HepG2 (cell line): Measurements from ENCODE around the gene ATP6V0A1. TPM values are rescaled to one million over a fixed set of nuclear protein-coding genes. Genes with fewer than 3 reads are reported as not detected.
A peak's percentile ranks its signal among the peaks of the same experiment; 100 is the strongest.

Source experiments
- BCLAF1 ChIP-seq: fragments of 450-650 bp; IDR thresholded peaks from 2 replicates; pipeline ENCODE4 v1.6.1; 2017; ENCODE audit warnings: mild to moderate bottlenecking
- BHLHE40 ChIP-seq: IDR thresholded peaks from 2 replicates; pipeline ENCODE4 v1.6.1; 2011; ENCODE audit warnings: low read length, improper control_type of control experiment
- CEBPG ChIP-seq: IDR thresholded peaks from 2 replicates; pipeline ENCODE4 v1.6.1; 2016
- DMTF1 ChIP-seq: sonication (generic); formaldehyde crosslinking; IDR thresholded peaks from 2 replicates; pipeline ENCODE4 v1.4.0; 2020; ENCODE audit warnings: mild to moderate bottlenecking, missing genetic modification reagents
- ETV6 ChIP-seq: sonication (generic); formaldehyde crosslinking; conservative IDR thresholded peaks from 2 replicates; pipeline ENCODE4 v1.4.0; 2020; ENCODE audit warnings: missing genetic modification reagents
- IRF2 ChIP-seq: IDR thresholded peaks from 2 replicates; pipeline ENCODE4 v1.6.1; 2018; ENCODE audit warnings: missing genetic modification reagents, missing compliant biosample characterization
- NCOR1 ChIP-seq: fragments of 200-600 bp; sonication (generic); IDR thresholded peaks from 2 replicates; pipeline ENCODE4 v1.7.0; 2017; ENCODE audit warnings: antibody characterized with exemption, low read length, borderline replicate concordance
- ONECUT2 ChIP-seq: sonication (generic); formaldehyde crosslinking; IDR thresholded peaks from 2 replicates; pipeline ENCODE4 v1.4.0; 2020; ENCODE audit warnings: missing genetic modification reagents
- REXO4 ChIP-seq: sonication (generic); formaldehyde crosslinking; IDR thresholded peaks from 2 replicates; pipeline ENCODE4 v1.8.0; 2022; ENCODE audit warnings: missing genetic modification reagents, mild to moderate bottlenecking, borderline replicate concordance
- SOX6 ChIP-seq, 2 experiments: fragments of 450-650 bp in 1 of 2; sonication (generic) in 1 of 2; formaldehyde crosslinking in 1 of 2; IDR thresholded peaks; 2 replicates each; pipeline versions ENCODE4 v1.4.0 to v1.6.1; 2017 to 2020; ENCODE audit warnings: antibody characterized with exemption in 1 of 2, mild to moderate bottlenecking in 1 of 2, missing genetic modification reagents in 1 of 2
- SRY ChIP-seq: sonication (generic); formaldehyde crosslinking; IDR thresholded peaks from 2 replicates; pipeline ENCODE4 v1.8.0; 2022; ENCODE audit warnings: mild to moderate bottlenecking, missing genetic modification reagents
- ZBTB26 ChIP-seq: IDR thresholded peaks from 2 replicates; pipeline ENCODE4 v1.6.1; 2016; ENCODE audit warnings: missing compliant biosample characterization, missing genetic modification reagents, borderline replicate concordance
- ZFP91 ChIP-seq: sonication (generic); formaldehyde crosslinking; IDR thresholded peaks from 2 replicates; pipeline ENCODE4 v1.9.0; 2022; ENCODE audit warnings: missing genetic modification reagents, mild to moderate bottlenecking, borderline replicate concordance
- ZIK1 ChIP-seq: sonication (generic); formaldehyde crosslinking; IDR thresholded peaks from 2 replicates; pipeline ENCODE4 v1.5.0; 2020; ENCODE audit warnings: mild to moderate bottlenecking, low read depth, missing genetic modification reagents, borderline replicate concordance
- ZNF12 ChIP-seq: sonication (generic); formaldehyde crosslinking; IDR thresholded peaks from 2 replicates; pipeline ENCODE4 v1.5.0; 2020; ENCODE audit warnings: missing genetic modification reagents
- ZNF136 ChIP-seq: sonication (generic); formaldehyde crosslinking; IDR thresholded peaks from 2 replicates; pipeline ENCODE4 v1.8.1; 2022; ENCODE audit warnings: low read depth, mild to moderate bottlenecking, moderate library complexity, missing genetic modification reagents
- ZNF34 ChIP-seq: sonication (generic); formaldehyde crosslinking; IDR thresholded peaks from 2 replicates; pipeline ENCODE4 v1.4.0; 2020; ENCODE audit warnings: mild to moderate bottlenecking, missing genetic modification reagents, borderline replicate concordance
- ZNF343 ChIP-seq: sonication (generic); formaldehyde crosslinking; IDR thresholded peaks from 2 replicates; pipeline ENCODE4 v1.4.0; 2020; ENCODE audit warnings: mild to moderate bottlenecking, missing genetic modification reagents
- ZNF501 ChIP-seq: sonication (generic); formaldehyde crosslinking; IDR thresholded peaks from 2 replicates; pipeline ENCODE4 v1.5.1; 2020; ENCODE audit warnings: mild to moderate bottlenecking, moderate library complexity, missing genetic modification reagents
- ZNF569 ChIP-seq: sonication (generic); formaldehyde crosslinking; IDR thresholded peaks from 2 replicates; pipeline ENCODE4 v1.5.0; 2020; ENCODE audit warnings: mild to moderate bottlenecking, missing genetic modification reagents, moderate library complexity, borderline replicate concordance
- polyA plus RNA-seq, 8 experiments: library from polyadenylated mRNA; depleted of rRNA in 3 of 8; stranded (reverse) in 7 of 8; unstranded in 1 of 8; fragments of >200 nt; fragmentation: Illumina TruSeq in 4 of 8; extraction: Trizol in 4 of 8; gene quantifications; 2 replicates each; pipeline versions ENCODE4 v1.2.1 to v1.2.3, GENCODE V29; 2011 to 2016; ENCODE audit warnings: low read depth in 4 of 8, missing spikeins in 1 of 8, mixed read lengths in 1 of 8; ENCODE audit not compliant: insufficient read depth in 1 of 8
- total RNA-seq, 5 experiments: library from RNA; depleted of rRNA; stranded (reverse); fragments of >200 nt; fragmentation: Illumina TruSeq; extraction: Trizol; gene quantifications; 2 replicates each; pipeline ENCODE4 v1.2.3, GENCODE V29; 2016; ENCODE audit warnings: low read depth in 1 of 5

ATP6V0A1 gene
- total and polyA plus RNA-seq, 2 of the 13 experiments (the other 11 are each of a cell fraction or from before 2014, with no cell fraction given), result 27.9 to 54.1 TPM

GRCh38 chr17:42541041-42541833, 82.6 kb downstream of the ATP6V0A1 start (continued):
- TF ChIP-seq ZFP91 (CRISPR knock-in tag), result peak; percentile 32; the same call in 1 of the 2 replicates
- peak; percentile 74 for TF ChIP-seq ZNF501
- no peak for TF ChIP-seq DMTF1 (CRISPR knock-in tag)
- peak; percentile 51 for TF ChIP-seq CEBPG (CRISPR knock-in tag)
- peak; percentile 37; the same call in 1 of the 2 replicates for TF ChIP-seq ZNF136 (CRISPR knock-in tag)
- TF ChIP-seq SRY (CRISPR knock-in tag), result peak; percentile 97; the same call in 1 of the 2 replicates
- peak; percentile 38; the same call in 1 of the 2 replicates for TF ChIP-seq NCOR1
- 0 out of 2 replicates have a peak, but pooled peaks have one; percentile 55 for TF ChIP-seq ZNF12
- peak; percentile 66; the same call in 1 of the 2 replicates for TF ChIP-seq ZBTB26 (CRISPR knock-in tag)
- 0 out of 2 replicates have a peak, but pooled peaks have one; percentile 59 for TF ChIP-seq ZNF34
- no peak for TF ChIP-seq REXO4 (CRISPR knock-in tag)
- peak; percentile 53; the same call in 1 of the 2 replicates for TF ChIP-seq IRF2
- TF ChIP-seq BCLAF1, result no peak
- no peak for TF ChIP-seq SOX6 (IDR thresholded peaks at IDR 0.05)
- TF ChIP-seq SOX6 (CRISPR knock-in tag; IDR thresholded peaks at IDR 0.05), result peak; percentile 76
- TF ChIP-seq BHLHE40, result peak; percentile 84
- TF ChIP-seq ETV6 (CRISPR knock-in tag), result peak; percentile 58; the same call in 1 of the 2 replicates
- TF ChIP-seq ZIK1, result 0 out of 2 replicates have a peak, but pooled peaks have one; percentile 40
- peak; percentile 57; the same call in 1 of the 2 replicates for TF ChIP-seq ZNF343 (CRISPR knock-in tag)
- no peak for TF ChIP-seq ONECUT2 (CRISPR knock-in tag)
- no peak for TF ChIP-seq ZNF569 (CRISPR knock-in tag)
